Endothelial cell of umbilical vein (primary cell): ENCODE results near the gene OPRL1. TPM values are rescaled to one million over a fixed set of nuclear protein-coding genes. Genes with fewer than 3 reads are reported as not detected.

Experiments used
- BruUV-seq: library from RNA; stranded (reverse); fragments of 400-500 nt; replicated peaks from 2 replicates; lab custom pipeline; 2021; lab: Mats Ljungman, UMichigan
- CTCF ChIA-PET: fragments of 300-600, 350-600 bp; sonication (Branson Sonifier 250); formaldehyde crosslinking; loops from one replicate; lab custom pipeline; 2021; ENCODE audit warnings: antibody characterized with exemption, inconsistent platforms; lab: Charles Lee
- POLR2A ChIA-PET: fragments of 300-600, 350-600 bp; sonication (Branson Sonifier 250); formaldehyde crosslinking; loops from one replicate; lab custom pipeline; 2021; ENCODE audit warnings: antibody characterized with exemption, inconsistent platforms; lab: Charles Lee
- DNase-seq: peaks from one replicate; pipeline ENCODE4 v3.0.0-alpha.2; 2011; ENCODE audit warnings: low read depth, low spot score
- FAIRE-seq: peaks from 2 replicates; lab custom pipeline; 2011; peaks lifted over from hg19 to GRCh38; lab: Jason Lieb, UNC
- H2AFZ ChIP-seq: 2 replicates; pipeline ENCODE4 v1.6.0; 2012; ENCODE audit warnings: low read depth, low read length, control low read depth, inconsistent platforms
- H3K27ac ChIP-seq: 2 replicates; pipeline ENCODE4 v1.5.1; 2011; ENCODE audit warnings: low read depth, mild to moderate bottlenecking, control low read depth, low read length, moderate library complexity; ENCODE audit not compliant: insufficient read depth
- H3K27me3 ChIP-seq, 2 experiments: 2 replicates each; pipeline versions ENCODE4 v1.6.0 to v1.6.1; 2011; ENCODE audit warnings: low read length in 2 of 2, mixed read lengths in 1 of 2; ENCODE audit not compliant: control insufficient read depth in 2 of 2, insufficient read depth in 2 of 2
- H3K36me3 ChIP-seq, 2 experiments: 2 replicates in 1 of 2; 3 replicates in 1 of 2; pipeline ENCODE4 v1.5.1; 2011; ENCODE audit warnings: low read length in 2 of 2, mild to moderate bottlenecking in 1 of 2, moderate library complexity in 1 of 2; ENCODE audit not compliant: control insufficient read depth in 2 of 2, insufficient read depth in 2 of 2; ENCODE audit errors: extremely low read depth in 1 of 2
- H3K4me1 ChIP-seq: 3 replicates; pipeline ENCODE4 v1.5.1; 2011; ENCODE audit warnings: mild to moderate bottlenecking, low read length; ENCODE audit not compliant: control insufficient read depth, insufficient read depth; ENCODE audit errors: extremely low read depth
- H3K4me2 ChIP-seq: 2 replicates; pipeline ENCODE4 v1.6.1; 2011; ENCODE audit warnings: low read length, control low read depth, mixed read lengths; ENCODE audit not compliant: insufficient read depth
- H3K4me3 ChIP-seq, 3 experiments: fragments of 200-600 bp in 1 of 3; sonication (generic), shearing (Covaris generic) in 1 of 3; replicated peaks in 1 of 3; 2 replicates each; pipeline ENCODE4 v1.5.1; 2011 to 2016; ENCODE audit warnings: control low read depth in 3 of 3, low read length in 3 of 3, mild to moderate bottlenecking in 2 of 3, inconsistent platforms in 1 of 3, low read depth in 1 of 3, moderate library complexity in 1 of 3; ENCODE audit not compliant: insufficient read depth in 1 of 3
- H3K79me2 ChIP-seq: 2 replicates; pipeline ENCODE4 v1.6.0; 2012; ENCODE audit warnings: low read length, inconsistent platforms; ENCODE audit not compliant: control insufficient read depth, insufficient read depth
- H3K9ac ChIP-seq: replicated peaks from 2 replicates; pipeline ENCODE3; 2011; ENCODE audit warnings: low read length, control low read depth; ENCODE audit not compliant: insufficient read depth; ENCODE audit errors: extremely low read depth
- H3K9me1 ChIP-seq: replicated peaks from 3 replicates; pipeline ENCODE4 v1.6.0; 2011; ENCODE audit warnings: mild to moderate bottlenecking, low read length; ENCODE audit not compliant: control insufficient read depth, insufficient read depth; ENCODE audit errors: extremely low read depth
- H3K9me3 ChIP-seq: replicated peaks from 2 replicates; pipeline ENCODE4 v1.5.1; 2012; ENCODE audit warnings: low read length, inconsistent platforms; ENCODE audit not compliant: control insufficient read depth, insufficient read depth
- H4K20me1 ChIP-seq: replicated peaks from 2 replicates; pipeline ENCODE3; 2011; ENCODE audit warnings: mild to moderate bottlenecking, low read length; ENCODE audit not compliant: control insufficient read depth, insufficient read depth; ENCODE audit errors: extremely low read depth
- EZH2 ChIP-seq: IDR thresholded peaks from 2 replicates; pipeline ENCODE4 v1.6.1; 2012; ENCODE audit warnings: borderline replicate concordance, low read depth, mild to moderate bottlenecking, moderate library complexity, low read length, inconsistent platforms; ENCODE audit not compliant: severe bottlenecking
- FOS ChIP-seq: IDR thresholded peaks from 2 replicates; pipeline ENCODE4 v1.6.1; 2011; ENCODE audit warnings: mild to moderate bottlenecking, low read length, moderate library complexity, borderline replicate concordance; ENCODE audit not compliant: insufficient read depth
- GATA2 ChIP-seq: IDR thresholded peaks from 2 replicates; pipeline ENCODE4 v1.7.0; 2011; ENCODE audit warnings: low read depth, mild to moderate bottlenecking, moderate library complexity, mixed read lengths, low read length; ENCODE audit not compliant: insufficient read length, insufficient read depth
- JUN ChIP-seq: IDR thresholded peaks from 2 replicates; pipeline ENCODE4 v1.6.1; 2011; ENCODE audit warnings: borderline replicate concordance, low read depth; ENCODE audit not compliant: insufficient read length, insufficient read depth
- MYC ChIP-seq: IDR thresholded peaks from one replicate; pipeline ENCODE4 v1.6.1; 2011; ENCODE audit warnings: mild to moderate bottlenecking, low read depth, low read length
- POLR2A ChIP-seq: IDR thresholded peaks from 2 replicates; pipeline ENCODE4 v1.6.1; 2012; ENCODE audit warnings: low read depth, mild to moderate bottlenecking, control low read depth, low read length
- POLR2AphosphoS5 ChIP-seq: IDR thresholded peaks from 2 replicates; pipeline ENCODE4 v1.6.1; 2012; ENCODE audit warnings: low read depth, mild to moderate bottlenecking, control low read depth, low read length, moderate library complexity; ENCODE audit not compliant: insufficient read depth
- dilution Hi-C: fragments of 300-500 bp; cut with MboI; formaldehyde crosslinking; loops from one replicate; pipeline ENCODE4 v1.15.0; 2019; ENCODE audit warnings: low sequenced_read_pairs; ENCODE audit not compliant: extremely low pct_ligation_motif_present
- intact Hi-C: fragments of 100-400 bp; cut with micrococcal nuclease; formaldehyde crosslinking; loops from one replicate; pipeline ENCODE4 v1.10.0; 2022
- polyA plus RNA-seq, 4 experiments: library from polyadenylated mRNA; depleted of rRNA in 3 of 4; stranded (reverse) in 3 of 4; unstranded in 1 of 4; fragments of >200 nt; gene quantifications; 2 replicates each; pipeline versions ENCODE4 v1.2.1 to v1.2.3, GENCODE V29; 2011 to 2012; ENCODE audit warnings: missing spikeins in 1 of 4
- total RNA-seq: library from RNA; stranded (reverse); gene quantifications from 2 replicates; pipeline ENCODE4 v1.2.3, GENCODE V29; 2021
- TF ChIP-seq, protein P1 (sequence below): IDR thresholded peaks from 2 replicates; pipeline ENCODE4 v1.6.1; 2011; ENCODE audit not compliant: insufficient read depth, insufficient read length
- TF ChIP-seq, protein P2 (sequence below), 2 donors: IDR thresholded peaks; 1 replicate in 1 of 2; 2 replicates in 1 of 2; pipeline ENCODE4 v1.5.1; 2011; ENCODE audit warnings: low read length in 2 of 2, mild to moderate bottlenecking in 2 of 2, moderate library complexity in 2 of 2, control low read depth in 1 of 2, inconsistent platforms in 1 of 2, low read depth in 1 of 2; ENCODE audit not compliant: insufficient read depth in 1 of 2; ENCODE audit errors: extremely low read depth in 1 of 2

The OPRL1 gene
- total and polyA plus RNA-seq, 2 donors (not counting 3 experiments of a cell fraction or from before 2014, with no cell fraction given), result 1.9 to 2.0 TPM

DNA sequence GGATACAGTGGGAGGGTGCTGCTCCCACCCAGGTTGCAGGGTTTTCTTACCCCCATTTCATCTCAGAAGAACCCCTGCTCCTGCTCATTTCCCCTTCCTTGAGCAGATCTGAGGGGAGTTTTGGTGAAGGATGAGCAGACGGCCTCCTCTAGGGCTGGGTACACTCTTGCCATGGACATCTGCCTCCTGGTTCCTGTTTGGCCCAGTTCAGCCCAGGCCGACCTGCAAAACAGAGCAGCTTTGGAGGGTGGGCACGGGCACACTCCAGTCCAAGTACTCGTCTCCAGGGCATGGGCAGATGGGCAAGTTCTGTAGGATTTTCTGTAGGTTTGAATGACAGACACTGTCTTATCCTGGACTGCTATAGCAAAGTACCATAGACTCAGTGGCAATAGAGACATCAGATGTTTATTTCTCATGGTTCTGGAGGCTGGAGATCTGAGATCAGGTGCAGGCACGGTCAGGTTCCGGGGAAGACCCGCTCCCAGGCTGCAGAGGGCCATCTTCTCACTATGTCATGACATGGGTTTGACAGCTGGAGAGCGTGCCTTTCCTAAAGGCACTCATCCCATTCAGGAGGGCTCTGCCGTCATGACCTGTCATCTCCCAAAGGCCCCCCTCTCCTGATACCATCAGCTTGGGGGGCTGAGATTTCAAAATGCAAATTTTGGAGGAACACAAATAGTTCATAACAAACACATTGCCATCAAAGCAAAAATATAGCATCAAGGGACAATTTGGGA is 21.2 kb downstream of the OPRL1 start:
- BruUV-seq, result no TSS peak
- dilution Hi-C loops, result no loop called here
- DNase-seq (no peak), FAIRE-seq (no peak)
- H3K27me3 ChIP-seq, result peaks cover 19 to 22% of the 10 kb centered on the region in 2 experiments
- H2AFZ ChIP-seq, result no peak overlapping the region
- TF ChIP-seq FOS, result no peak
- TF ChIP-seq EZH2, result no peak
- no peak for TF ChIP-seq POLR2A
- no peak for TF ChIP-seq MYC
- TF ChIP-seq, protein P1, sequence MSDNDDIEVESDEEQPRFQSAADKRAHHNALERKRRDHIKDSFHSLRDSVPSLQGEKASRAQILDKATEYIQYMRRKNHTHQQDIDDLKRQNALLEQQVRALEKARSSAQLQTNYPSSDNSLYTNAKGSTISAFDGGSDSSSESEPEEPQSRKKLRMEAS, result no peak
- TF ChIP-seq, protein P2, sequence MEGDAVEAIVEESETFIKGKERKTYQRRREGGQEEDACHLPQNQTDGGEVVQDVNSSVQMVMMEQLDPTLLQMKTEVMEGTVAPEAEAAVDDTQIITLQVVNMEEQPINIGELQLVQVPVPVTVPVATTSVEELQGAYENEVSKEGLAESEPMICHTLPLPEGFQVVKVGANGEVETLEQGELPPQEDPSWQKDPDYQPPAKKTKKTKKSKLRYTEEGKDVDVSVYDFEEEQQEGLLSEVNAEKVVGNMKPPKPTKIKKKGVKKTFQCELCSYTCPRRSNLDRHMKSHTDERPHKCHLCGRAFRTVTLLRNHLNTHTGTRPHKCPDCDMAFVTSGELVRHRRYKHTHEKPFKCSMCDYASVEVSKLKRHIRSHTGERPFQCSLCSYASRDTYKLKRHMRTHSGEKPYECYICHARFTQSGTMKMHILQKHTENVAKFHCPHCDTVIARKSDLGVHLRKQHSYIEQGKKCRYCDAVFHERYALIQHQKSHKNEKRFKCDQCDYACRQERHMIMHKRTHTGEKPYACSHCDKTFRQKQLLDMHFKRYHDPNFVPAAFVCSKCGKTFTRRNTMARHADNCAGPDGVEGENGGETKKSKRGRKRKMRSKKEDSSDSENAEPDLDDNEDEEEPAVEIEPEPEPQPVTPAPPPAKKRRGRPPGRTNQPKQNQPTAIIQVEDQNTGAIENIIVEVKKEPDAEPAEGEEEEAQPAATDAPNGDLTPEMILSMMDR (IDR thresholded peaks at IDR 0.05; ENCODE audit: extremely low read depth in 1 of 2, insufficient read depth in 1 of 2, low read depth in 1 of 2, low read length in 2 of 2), result no peak
- no peak for TF ChIP-seq JUN
- TF ChIP-seq POLR2AphosphoS5, result no peak
- no peak for TF ChIP-seq GATA2
- no peaks in the 10 kb centered on the region for H3K36me3 ChIP-seq
- no peaks in the 10 kb centered on the region for H3K4me1 ChIP-seq
- intact Hi-C loops, result no loop called here
- no peak overlapping the region for H3K9ac ChIP-seq
- H3K9me1 ChIP-seq, result no peaks in the 10 kb centered on the region
- no peak overlapping the region for H3K4me3 ChIP-seq
- H3K27ac ChIP-seq, result no peak overlapping the region
- ChIA-PET CTCF (interaction anchor here (0.7 to 2.4 kb wide), 4 partner anchors 9 to 19 kb away, joined by 4 to 22 read pairs (median 14); partner anchors contain the start of gene LKAAEAR1), POLR2A (no interaction called here)
- H3K9me3 ChIP-seq, result no peaks in the 10 kb centered on the region
- no peak overlapping the region for H3K4me2 ChIP-seq
- no peaks in the 10 kb centered on the region for H4K20me1 ChIP-seq
- no peaks in the 10 kb centered on the region for H3K79me2 ChIP-seq
